Activated effector memory CD4-positive, alpha-beta T cell treated with Interleukin-2 at 50 U/mL for 16 hours (primary cell): ENCODE results near the gene VAMP3.
"Not testable (repeated sequence)": the region's sequence is repeated elsewhere in the genome, so short reads cannot be mapped to it uniquely, and the experiment has no call there.

Experiments
- DNase-seq: peaks from one replicate; pipeline ENCODE4 v3.0.0-alpha.2; 2020

The VAMP3 gene

DNA sequence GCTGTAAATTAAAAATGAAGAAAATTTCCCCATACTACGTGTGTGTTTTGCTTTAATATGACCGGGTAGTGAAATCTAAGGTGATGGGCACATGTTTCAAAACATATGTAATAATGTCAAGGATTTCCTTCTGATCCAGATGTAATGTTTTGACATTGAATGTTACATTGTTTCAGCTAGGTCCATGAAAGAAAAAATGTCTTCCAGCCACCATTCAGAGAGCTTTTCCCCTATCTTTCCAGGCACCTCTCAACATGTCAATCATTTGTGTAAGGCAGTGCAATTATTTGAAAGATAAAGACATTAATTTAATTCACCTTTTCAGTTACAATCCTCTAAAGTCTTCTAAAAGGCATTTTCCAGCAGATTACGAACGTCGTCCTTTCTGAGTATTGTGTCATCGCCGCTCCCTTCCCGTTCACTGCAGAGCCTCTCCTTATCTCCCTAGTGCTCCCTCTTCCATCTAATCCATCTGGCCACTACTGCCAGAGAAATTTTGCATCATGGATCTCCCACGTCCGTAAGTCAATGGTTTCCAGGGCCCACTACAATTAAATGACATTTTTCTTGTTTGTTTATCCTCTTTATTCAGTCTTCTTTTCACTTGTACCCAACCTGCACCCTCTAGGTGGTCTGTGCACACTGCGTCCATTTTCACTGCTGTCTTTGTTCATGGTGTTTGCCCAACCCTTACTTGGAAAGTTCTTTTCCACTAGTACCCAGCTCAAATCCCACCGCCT, 1.3 kb upstream of the VAMP3 start:
- DNase-seq: no peak

GRCh38 chr1:7770669-7770996, 463 bp upstream of the VAMP3 start:
- no peak for DNase-seq

- no peak for DNase-seq
These were observed 765 bp downstream of the VAMP3 start for GRCh38 chr1:7771823-7772299.

DNA sequence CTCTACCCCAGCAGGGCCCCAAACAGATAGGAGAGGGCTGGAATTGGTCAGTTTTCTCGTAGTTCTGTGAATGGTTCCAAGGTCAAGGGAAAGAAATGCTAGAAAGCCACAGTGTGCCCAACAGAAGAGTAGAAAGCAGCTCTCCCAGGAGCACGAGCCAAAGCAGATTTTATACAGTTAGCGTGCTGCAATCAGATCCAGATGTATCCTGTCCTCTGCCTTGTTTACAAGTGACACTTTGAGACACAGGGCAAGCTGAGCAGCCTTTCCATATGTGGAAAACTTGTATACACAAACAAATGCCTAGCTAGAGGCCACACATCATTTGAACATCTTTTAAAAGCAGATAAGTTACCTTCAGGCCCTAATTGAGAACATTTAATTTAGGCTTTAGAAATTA, 6.5 kb downstream of the VAMP3 start:
- DNase-seq: no peak

DNA sequence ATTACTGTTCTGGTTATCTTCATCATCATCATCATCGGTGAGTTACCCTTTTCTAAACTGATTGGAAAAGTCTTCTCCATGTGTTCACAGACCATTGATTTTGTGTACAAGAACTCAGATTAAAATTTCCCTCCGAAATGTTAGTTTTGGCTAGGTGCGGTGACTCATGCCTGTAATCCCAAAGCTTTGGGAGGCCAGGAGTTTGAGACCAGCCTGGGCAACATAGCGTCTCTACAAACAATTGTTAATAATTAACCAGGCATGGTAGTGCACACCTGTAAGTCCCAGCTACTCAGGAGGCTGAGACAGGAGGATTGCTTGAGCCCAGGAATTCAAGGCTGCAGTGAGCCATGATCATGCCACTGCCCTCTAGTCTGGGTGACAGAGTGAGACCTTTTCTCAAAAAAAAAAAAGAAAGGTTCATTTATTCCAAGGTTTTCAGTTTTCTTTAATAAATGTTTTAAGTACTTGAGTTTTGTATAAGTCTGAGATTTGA, 7.1 kb downstream of the VAMP3 start:
- no peak for DNase-seq

- no peak for DNase-seq
These were observed 9.9 kb downstream of the VAMP3 start for GRCh38 chr1:7780976-7781375.

DNA sequence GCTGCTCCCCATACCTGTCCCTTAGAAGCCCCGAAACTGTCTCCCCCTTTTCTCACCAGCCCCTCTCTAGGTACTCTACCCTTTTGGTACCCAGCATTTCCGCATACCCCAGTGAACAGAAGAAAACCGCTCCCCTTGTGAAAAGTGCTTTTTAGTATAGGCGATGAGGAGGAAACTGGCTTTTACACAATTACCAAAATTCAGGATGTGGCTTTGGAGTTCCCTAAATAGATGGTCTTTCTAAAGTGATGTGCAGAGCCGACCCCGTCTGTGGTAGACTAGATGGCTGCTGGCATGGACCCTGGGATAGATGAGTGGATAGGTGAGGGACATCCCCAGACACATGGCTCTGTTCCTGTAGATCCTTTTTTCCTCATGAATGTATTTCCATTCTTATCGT, 10.4 kb downstream of the VAMP3 start:
- DNase-seq: no peak

GRCh38 chr1:7781923-7782495, 10.9 kb downstream of the VAMP3 start:
- DNase-seq: no peak

- DNase-seq: no peak
These were observed 12.1 kb downstream of the VAMP3 start for GRCh38 chr1:7783178-7783711.

DNA sequence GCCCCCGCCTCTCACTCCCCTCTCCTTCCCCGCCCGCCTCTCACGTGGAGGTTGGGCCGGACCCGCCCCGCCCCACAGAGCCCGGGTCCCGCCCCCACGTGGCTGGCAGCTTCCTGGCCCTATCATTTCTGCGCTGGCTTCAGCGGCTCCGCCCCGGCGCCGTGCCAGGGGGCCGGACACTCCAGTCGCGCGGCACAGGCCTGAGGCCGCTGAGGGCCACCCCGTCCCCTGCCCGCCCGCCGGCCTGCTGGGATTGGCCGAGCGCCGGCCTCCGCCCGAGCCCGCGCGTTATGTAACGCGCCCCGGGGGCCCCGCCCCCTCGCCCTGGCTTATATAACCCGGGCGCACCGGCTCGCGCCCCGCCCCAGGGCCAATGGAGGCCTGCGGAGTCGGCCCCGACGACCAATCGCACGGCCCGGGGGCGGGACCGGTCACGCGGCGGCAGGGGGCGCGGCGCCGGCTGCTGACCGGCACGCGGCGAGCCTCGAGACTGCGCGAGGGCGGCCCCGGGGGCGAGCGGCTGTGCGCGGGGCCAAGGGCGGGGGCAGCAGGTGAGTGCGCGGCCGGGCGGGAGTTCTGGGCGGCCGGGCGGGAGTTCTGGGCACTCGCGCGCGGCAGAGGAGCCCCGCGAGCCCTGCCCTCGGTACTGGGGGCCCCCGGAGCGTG, 12.9 kb downstream of the VAMP3 start, which contains the start of gene PER3:
PER3 (plus strand) TSS at position 466 of the 666 bp plus-strand sequence. CDS start 587 bp downstream, outside the sequence.
- peak; percentile 89 for DNase-seq

GRCh38 chr1:7784492-7785071, 13.5 kb downstream of the VAMP3 start:
- no peak for DNase-seq

DNA sequence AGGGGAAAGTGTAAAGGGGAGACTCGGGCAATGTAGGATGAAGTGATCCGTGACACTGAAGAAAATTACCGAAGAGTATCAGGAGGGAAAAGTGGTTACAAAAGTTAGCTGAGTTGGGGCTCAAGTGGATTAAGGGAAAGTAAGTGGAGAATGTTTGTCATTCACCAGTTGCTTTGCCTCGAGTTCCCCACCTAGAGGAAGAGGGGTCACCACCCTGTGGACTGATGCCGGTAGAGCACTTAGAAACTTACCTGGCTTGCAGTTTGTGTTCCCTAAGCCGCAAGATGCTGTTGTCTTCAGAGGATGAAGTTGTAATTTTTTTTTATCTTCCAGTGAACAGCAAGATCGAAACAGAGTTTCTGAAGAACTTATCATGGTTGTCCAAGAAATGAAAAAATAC, 14.0 kb downstream of the VAMP3 start:
- no peak for DNase-seq

- DNase-seq: no peak
These were observed 15.7 kb downstream of the VAMP3 start for GRCh38 chr1:7786795-7787194.

- no peak for DNase-seq
These were observed 18.7 kb downstream of the VAMP3 start for GRCh38 chr1:7789828-7790227.

DNA sequence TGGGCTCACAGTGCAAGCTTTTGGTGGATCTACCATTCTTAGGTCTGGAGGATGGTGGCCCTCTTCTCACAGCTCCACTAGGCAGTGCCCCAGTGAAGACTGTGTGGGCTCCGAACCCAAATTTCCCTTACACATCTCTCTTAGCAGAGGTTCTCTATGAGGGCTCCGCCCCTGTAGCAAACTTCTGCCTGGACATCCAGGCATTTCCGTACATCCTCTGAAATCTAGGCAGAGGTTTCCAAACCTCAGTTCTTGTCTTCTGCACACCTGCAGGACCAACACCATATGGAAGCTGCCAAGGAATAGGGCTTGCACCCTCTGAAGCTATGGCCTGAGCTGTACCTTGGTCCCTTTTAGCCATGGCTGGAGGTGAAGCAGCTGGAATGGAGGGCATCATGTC, 19.9 kb downstream of the VAMP3 start:
- not testable (repeated sequence) for DNase-seq

- no peak for DNase-seq
These were observed 24.3 kb downstream of the VAMP3 start for GRCh38 chr1:7795406-7795805.

- no peak for DNase-seq
These were observed 34.4 kb downstream of the VAMP3 start for GRCh38 chr1:7805460-7805859.

GRCh38 chr1:7808253-7808844, 37.3 kb downstream of the VAMP3 start:
- no peak for DNase-seq

DNA sequence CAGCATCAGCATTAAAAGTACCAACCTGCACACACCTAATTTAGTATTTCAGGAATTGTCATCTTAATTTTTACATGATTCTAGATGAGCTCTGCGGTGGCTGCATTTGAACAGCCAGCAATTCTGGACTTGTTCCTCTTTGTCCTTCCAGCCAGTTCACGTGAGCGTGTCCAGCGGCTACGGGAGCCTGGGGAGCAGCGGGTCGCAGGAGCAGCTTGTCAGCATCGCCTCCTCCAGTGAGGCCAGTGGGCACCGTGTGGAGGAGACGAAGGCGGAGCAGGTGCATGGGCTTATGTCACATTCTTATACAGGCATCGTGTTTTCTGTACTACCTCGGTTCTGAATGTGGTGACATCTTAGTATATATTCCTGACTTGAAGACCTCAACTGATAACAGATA, 38.6 kb downstream of the VAMP3 start:
- DNase-seq: no peak

- DNase-seq: no peak
These were observed 39.3 kb downstream of the VAMP3 start for GRCh38 chr1:7810395-7810794.

DNA sequence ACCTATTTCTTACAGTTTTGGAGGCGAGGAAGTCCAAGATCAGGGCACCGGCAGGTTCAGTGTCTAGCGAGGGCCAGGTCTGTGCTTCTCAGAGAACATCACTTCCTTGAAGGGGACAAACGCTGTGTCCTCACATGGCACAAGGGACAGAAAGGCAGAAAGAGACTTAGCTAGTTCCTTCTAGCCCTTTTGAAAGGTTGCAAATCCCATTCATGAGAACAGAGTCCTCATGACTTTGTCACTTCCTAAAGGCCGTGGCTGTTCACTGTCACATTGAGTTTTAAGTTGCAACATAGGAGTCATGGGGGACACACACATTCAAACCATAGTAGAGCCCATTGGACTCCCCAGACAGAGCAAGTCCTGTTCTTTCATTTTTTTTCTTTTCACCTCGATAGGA, 40.4 kb downstream of the VAMP3 start:
- DNase-seq: no peak

GRCh38 chr1:7813677-7814373, 42.7 kb downstream of the VAMP3 start:
- no peak for DNase-seq
